Endothelial cell of umbilical vein (primary cell): ENCODE measurements around the gene RAB24.

Source experiments
- EZH2 ChIP-seq: IDR thresholded peaks from 2 replicates; pipeline ENCODE4 v1.6.1; 2012; ENCODE audit warnings: borderline replicate concordance, low read depth, mild to moderate bottlenecking, moderate library complexity, low read length, inconsistent platforms; ENCODE audit not compliant: severe bottlenecking
- GATA2 ChIP-seq: IDR thresholded peaks from 2 replicates; pipeline ENCODE4 v1.7.0; 2011; ENCODE audit warnings: low read depth, mild to moderate bottlenecking, moderate library complexity, mixed read lengths, low read length; ENCODE audit not compliant: insufficient read length, insufficient read depth
- MYC ChIP-seq: IDR thresholded peaks from one replicate; pipeline ENCODE4 v1.6.1; 2011; ENCODE audit warnings: mild to moderate bottlenecking, low read depth, low read length
- POLR2A ChIP-seq: IDR thresholded peaks from 2 replicates; pipeline ENCODE4 v1.6.1; 2012; ENCODE audit warnings: low read depth, mild to moderate bottlenecking, control low read depth, low read length
- POLR2AphosphoS5 ChIP-seq: IDR thresholded peaks from 2 replicates; pipeline ENCODE4 v1.6.1; 2012; ENCODE audit warnings: low read depth, mild to moderate bottlenecking, control low read depth, low read length, moderate library complexity; ENCODE audit not compliant: insufficient read depth
- TF ChIP-seq, protein P1 (sequence below), 2 donors: IDR thresholded peaks; 1 replicate in 1 of 2; 2 replicates in 1 of 2; pipeline ENCODE4 v1.5.1; 2011; ENCODE audit warnings: low read length in 2 of 2, mild to moderate bottlenecking in 2 of 2, moderate library complexity in 2 of 2, control low read depth in 1 of 2, inconsistent platforms in 1 of 2, low read depth in 1 of 2; ENCODE audit not compliant: insufficient read depth in 1 of 2; ENCODE audit errors: extremely low read depth in 1 of 2

DNA sequence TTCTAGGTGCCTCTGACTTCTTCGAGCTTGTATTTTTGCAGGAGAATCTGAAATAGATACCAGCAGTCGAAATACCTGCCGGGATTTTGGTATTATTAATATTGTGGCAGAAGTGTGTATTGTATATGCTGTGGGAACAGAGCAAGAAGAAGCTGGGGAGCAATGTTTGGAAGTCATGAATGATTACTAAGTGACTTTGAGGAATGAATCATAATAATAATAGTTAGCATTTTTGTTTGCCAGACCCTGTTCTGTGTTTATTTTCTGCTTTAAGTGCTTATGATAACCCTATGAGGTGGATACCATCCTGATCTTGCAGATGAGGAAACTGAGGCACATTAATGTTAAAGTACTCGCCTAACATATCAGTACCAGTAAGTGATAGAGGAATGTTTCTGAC lies 32.4 kb downstream of the RAB24 start:
- TF ChIP-seq, protein P1, sequence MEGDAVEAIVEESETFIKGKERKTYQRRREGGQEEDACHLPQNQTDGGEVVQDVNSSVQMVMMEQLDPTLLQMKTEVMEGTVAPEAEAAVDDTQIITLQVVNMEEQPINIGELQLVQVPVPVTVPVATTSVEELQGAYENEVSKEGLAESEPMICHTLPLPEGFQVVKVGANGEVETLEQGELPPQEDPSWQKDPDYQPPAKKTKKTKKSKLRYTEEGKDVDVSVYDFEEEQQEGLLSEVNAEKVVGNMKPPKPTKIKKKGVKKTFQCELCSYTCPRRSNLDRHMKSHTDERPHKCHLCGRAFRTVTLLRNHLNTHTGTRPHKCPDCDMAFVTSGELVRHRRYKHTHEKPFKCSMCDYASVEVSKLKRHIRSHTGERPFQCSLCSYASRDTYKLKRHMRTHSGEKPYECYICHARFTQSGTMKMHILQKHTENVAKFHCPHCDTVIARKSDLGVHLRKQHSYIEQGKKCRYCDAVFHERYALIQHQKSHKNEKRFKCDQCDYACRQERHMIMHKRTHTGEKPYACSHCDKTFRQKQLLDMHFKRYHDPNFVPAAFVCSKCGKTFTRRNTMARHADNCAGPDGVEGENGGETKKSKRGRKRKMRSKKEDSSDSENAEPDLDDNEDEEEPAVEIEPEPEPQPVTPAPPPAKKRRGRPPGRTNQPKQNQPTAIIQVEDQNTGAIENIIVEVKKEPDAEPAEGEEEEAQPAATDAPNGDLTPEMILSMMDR (IDR thresholded peaks at IDR 0.05; ENCODE audit: extremely low read depth in 1 of 2, insufficient read depth in 1 of 2, low read depth in 1 of 2, low read length in 2 of 2): no peak
- TF ChIP-seq POLR2A (no peak), GATA2 (no peak), MYC (no peak), POLR2AphosphoS5 (no peak), EZH2 (no peak)
